ENCODE results near the gene ABLIM3.

ABLIM3 gene

DNA sequence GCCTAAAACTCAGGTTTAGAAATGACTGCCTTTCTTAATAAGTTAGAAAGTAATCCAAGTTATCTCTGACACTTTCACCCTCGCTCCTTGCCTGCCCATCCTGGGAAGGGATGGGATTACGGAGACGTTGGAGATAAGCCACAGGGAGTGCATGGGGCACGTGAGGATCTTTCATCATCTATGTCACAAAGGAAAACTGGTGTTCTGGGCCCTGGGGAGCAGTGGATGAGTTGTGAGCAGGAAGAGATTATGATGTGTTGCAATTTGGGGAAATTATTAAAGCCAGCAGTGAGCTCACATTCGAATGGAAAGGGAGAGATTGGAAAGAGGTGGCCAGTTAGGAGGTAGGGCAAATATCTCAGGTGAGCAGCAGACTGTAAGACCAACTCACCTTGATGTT lies 143.2 kb downstream of the ABLIM3 start:
- DNase-seq = no peak

DNA sequence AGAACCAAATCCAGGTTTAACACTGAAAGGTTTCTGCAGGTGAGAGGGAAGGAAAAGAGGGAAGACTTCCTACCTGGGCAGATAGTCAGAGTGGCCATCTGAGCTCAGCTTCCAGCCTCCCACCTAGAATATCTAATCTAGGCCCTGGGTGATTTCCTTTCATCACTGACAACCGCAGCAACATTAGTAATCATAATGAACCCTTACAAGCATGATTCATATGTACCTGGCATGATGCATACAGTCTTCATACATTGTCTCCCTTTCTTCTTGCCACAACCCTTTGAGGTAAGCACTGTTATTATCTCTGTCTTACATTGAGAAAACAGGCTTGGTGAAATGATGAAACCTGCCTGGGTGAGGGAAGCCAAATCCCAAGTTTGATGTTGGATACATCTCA lies 143.9 kb downstream of the ABLIM3 start:
- no peak for DNase-seq

DNA sequence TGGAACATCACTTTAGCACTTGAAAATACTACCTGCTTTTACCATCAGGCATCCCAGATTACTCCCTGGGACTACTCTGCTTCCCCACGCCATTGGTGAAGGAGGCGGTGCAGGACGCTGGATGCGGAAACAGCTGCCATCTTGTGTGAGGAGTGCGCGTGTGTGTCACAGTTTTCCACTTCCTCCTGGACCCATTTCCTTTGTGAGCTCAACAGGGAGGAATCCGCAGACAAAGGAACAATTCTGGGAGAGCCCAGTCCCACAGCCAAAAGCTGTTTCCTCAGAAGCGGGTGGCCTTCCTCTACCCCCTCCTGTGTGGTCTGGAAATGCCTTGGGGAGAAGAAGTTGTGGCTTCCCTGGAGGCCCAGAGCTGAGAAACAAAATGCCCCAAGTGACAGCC lies 147.1 kb downstream of the ABLIM3 start:
- no peak for DNase-seq

DNA sequence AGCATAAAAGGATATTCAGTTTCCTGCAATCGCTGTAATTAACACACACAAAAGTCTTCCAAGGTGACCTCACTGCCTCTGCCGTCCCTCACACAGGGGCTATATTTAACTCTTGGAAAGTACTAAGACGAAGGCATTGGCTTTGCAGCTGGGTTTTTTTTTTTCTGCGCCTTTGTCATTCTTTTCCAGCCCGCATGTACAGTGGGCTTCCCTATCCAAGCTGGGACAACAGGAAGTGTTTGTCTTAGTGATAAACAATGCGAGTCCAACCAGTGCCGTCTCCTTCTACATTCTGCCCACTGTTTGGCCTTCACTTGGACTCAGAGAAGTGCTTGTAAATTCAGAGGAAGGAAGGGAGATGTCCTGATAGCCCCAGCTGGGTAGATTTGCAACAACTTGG lies 148.0 kb downstream of the ABLIM3 start:
- DNase-seq = no peak

DNA sequence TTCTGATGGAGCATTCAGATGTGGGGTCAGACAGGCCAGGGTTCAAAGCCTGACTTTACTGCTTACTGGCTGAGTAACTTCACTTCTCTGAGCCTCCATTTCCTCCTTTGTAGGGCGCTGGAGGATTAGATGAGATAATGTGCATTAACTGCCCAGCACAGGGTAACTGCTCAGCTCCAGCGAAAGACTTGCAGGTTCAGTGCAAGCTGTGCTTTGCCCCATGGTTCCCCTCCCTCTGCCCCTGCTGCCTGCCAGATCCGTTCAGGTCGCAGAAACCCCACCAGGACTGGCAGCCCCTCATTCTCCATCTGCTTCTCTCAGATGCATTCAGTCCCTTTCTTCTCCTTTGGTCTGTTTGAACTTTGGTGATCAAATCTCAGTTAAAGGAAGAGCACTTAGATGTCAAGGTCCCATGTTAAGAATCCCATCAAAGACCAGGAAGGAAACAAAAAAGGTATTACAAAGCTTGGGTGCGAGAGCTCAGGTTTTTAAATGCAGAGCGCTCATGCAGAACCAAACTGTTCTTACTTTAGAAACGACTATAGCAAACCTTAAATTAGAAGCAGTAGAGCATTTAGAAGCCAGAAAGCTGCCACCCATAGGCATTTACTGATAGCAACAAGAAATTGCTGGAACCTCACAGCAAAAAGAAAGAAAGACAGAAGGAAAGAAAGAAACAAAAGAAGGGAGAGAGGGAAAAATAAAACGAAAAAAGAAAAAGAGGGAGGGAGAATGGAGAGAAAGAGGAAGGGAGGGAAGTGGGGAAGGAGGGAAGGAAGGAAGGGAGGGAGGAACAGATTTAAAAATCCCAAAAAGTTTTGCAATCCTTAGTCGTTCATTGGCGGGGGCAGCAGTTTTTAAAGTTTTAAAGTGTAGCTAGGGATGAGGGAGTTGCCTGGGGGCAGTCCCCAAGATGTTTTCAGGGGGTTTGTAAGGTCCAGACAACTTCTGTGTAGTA lies 153.9 kb downstream of the ABLIM3 start:
- DNase-seq = no peak

DNA sequence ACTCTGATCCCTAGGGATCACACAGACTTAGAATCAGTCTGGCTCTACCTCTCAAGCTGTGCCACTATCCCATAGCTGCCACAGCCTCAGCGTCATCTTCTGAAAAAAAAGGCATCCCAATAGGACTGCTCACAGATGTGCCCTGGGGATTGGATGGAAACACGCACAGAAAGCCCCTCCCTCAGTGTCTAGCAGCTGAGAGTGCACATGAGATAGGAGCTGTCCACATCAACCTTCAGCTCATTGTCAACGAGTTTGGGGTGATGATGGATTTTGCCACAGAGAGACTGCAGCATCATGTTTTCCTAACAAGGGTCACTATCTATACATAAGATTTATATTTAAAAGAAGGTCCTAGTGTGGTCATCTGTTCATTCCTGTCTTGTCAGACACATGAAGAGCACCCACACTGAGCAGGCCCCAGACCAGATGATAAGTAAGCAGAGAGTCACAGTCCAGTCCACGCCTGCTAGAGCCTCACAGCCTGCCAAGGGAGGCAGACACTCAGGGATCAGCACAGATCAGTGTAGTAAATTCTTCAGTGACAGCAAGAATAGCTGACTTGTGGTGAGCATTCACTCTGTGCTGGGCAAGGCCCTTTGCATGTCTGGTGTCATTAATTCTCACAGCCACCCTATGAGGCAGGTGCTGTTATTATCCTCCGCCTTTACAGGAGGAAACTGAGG lies 156.2 kb downstream of the ABLIM3 start:
- DNase-seq = no peak

DNA sequence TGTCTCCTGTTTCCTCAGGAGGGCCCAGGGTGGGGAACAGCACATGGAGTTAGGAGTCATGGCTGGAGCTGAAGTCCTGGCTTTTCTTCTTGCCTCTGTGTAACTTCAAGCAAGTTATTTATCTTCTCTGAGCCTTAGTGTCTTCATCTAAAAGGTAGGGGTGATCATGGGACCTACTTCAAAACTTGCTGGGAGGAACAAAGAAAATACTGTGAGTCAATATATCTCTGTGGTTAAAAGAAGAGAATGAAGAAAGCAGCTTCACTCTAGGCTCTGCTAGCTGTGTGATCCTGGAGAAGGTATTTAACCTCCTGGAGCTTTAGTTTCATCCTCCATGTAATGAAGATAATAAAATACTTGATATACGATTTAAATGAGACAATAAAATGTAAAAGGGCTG lies 156.9 kb downstream of the ABLIM3 start:
- no peak for DNase-seq

DNA sequence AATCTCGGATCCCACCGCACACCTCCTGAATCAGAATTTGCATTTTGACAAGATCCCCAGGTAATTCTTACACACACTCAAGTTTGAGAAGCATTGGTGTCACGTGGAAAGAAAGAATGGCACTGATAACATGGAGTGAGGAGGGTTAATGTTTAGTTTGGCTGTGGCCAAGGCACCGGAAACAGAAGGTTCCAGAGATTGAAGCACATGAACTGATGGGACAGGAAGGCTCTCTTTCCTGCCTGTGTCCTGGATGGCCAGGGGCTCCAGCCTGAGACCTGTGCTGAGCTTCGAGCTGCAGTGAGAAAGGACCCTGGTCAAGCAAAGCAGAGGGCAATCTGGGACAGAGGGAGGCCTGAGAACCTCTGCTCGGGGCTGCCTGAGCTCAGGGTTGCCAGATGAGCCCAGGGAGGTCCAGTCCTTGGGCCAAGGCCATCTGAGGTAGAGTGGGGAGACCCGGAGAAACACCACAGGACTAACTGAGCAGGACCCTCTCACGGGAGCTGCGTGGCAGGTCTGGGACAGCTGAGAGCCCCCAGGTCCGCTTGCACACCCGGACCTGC lies 157.6 kb downstream of the ABLIM3 start:
- no peak for DNase-seq

DNA sequence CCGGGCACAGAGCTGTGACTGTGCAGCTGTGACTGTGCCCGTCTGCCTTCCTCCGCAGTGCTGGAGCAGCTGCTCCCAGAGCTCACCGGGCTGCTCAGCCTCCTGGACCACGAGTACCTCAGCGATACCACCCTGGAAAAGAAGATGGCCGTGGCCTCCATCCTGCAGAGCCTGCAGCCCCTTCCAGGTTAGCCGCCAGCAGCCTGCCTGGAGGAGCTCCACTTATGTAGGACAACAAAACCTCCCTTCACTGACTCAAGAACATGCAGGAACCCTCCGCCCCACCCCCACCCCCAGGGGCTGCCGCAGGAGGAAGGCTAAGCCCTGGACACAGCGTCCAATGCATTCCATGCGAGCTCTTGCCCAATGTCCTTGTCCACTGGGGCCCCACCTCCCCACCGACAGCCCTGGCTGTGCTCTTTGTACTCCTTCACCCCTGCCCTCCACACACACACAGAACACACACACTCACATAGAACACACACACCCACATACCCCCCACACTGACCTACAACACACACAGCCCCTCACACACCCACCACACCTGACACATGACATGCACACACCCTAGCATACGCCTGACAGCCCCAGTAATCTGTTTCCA lies 158.3 kb downstream of the ABLIM3 start:
- no peak for DNase-seq

DNA sequence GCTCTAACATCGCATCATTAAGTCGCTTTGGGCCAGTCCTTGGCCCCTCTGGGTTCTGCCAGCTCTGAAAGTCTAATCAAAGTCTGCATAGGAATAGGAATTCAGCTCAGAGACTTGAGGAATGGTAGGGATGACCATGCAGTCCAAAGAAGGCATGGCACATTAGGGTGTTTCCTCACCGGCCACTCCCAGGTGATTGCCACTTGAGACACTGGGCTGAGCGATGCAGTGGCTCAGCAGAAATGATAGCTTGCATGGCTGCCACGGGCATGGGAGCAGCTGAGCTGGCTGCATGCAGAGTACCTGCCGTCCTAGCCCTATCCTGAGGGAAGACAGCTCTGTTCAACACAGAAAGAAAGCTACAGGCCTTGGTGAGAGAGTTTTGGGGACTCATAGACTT lies 159.1 kb downstream of the ABLIM3 start:
- no peak for DNase-seq

DNA sequence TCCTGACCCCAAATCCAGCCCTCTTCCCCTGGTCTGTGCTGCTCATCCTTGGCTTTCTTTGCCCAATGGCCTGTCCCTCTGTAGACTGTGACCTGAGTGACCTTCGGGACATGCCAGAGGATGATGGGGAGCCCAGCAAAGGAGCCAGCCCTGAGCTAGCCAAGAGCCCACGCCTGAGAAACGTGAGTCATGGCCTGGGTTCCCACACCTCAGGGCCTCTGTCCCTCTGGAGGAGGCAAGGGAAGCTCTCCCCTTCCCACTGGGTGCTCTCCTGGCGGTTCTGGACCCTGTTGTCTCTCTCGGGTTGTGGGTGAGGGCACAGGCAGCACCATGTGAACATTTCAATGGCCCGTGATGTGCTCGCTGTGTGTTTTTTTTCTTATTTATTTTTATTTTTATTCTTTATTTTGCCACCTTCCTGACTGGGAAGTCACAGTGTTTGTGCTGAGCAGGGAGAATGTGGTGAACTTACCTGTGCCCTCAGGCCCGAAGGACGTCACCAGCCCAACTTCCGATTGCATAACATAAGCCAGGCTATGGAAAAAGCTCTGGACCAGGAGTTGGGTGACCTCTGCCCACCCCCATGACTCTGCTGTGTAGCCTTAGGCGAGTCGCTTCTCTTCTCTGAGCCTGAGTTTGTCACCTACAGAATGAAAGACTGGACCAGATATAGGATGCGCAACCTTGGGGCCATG lies 159.9 kb downstream of the ABLIM3 start:
- DNase-seq = no peak

DNA sequence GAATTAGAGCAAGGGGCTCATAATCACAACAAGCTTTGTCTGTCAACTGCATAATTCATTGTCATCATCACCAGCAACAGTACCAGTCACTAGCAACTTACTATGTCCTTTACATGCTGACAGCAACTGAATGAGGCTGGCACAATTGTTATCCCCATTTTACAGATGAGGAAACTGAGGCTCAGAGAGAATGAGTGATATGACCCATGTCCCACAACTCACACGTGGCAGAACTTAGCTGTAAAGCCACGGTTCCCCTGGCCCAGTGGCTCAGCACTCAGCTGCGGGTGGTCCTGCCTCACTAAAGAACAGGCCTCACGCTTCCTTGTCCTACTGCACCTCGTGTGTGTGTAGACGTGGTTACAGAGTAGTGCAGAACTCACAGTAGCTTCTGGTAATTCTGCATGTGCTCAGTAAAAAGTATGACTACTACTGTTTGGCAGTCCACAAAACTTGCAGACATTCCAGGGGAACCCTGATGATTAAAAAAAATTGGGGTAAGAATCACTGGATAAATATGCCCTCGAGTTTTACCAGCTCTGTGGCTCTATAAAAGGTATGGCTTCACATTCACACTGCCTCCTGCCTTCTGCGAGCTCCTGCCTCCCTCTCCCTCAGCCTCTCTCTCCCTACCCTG lies 160.6 kb downstream of the ABLIM3 start:
- DNase-seq = no peak

DNA sequence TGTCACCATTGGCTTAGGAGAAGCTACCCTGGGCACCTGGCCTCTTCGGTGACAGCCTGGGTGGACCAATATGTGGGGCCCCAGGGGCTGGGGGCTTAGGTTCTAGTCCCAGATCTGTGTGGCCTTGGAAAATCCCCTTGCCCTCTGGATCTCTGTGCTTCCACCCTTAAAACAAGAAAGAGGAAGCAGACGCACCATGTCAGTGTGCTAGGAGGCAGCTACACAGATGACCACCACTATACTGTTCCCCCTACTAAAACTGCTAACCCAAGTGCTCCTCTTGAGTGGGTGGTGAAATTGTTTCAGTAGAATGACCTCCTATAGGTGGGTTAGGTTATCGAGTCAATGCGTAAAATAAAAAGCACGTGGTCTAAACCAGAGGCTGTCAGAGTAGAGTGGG lies 161.3 kb downstream of the ABLIM3 start:
- no peak for DNase-seq

DNA sequence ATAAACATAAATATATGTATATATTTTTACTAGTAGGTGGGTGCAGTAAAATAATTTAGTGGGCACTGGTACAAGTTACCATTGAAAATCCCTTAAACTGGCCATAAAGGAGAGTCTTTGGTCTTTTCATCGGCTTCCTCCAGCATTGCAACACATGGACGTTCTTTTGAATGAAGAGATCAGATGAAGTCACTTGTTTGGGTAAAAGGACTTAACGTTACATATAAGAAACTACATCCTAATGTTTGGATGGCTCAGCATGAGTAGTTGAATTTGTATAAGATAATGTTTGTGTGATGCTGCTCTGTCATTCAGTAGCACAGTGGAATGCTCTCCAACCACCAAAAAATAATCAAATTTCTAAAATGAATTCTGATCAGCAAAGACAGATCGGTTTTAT lies 161.9 kb downstream of the ABLIM3 start:
- no peak for DNase-seq

DNA sequence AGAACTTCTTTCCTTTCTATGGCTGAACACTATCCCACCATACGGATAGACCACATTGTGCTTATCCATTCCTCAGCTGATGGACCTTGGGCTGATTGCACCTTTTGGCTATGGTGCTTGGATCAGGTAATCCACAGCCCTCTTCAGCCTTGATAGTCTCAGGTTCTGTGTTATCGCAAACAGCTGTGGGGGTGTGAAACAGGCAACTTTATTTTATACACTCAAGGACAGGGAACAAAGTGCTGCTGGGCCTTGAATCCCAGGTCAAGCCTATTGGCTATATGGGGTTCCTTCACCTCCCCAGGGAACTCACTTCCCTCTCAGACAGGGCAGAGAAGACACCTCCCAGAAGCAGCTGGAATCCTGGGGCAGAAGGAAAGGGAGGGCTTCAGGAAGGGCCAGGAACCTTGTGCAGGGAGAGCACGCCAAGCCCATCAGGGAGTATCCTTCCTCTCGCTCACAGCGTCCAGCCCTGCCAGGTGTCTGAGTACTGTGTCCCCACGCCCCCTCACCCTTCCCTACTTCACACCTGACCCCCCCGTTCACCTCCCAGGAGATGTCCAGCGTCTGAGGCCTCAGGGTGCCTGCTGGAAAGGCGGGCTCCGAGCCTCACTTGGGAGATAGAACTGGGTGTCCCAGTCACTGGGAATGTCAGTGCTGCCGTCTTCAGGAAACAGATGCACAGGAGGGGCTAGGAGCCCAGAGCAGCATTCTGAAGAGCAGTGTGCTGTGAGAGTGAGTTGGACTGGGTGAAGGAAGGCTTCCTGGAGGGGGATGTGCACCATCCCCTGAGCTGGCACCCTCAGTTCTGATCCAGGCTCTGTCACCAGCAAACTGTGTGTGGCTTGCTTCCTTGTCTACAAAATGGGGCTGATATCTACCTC lies 163.1 kb downstream of the ABLIM3 start:
- DNase-seq = no peak

DNA sequence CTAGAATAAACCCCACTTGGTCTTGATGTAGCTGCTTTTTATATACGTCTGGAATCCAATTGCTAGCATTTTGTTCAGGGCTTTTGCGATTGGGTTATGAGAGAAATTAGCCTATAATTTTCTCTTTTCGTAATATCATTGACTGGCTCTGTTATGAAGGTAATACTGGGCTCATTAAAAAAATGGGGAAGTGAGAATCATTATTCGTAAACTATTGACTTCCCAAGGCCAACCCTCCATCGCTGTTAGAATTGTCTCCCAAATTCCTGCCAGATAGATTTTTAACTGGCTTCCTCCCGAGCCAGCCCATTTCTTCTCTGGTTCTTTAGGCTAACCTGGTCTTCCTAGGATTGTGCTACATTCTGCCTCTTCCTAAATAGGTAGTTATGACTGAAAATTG lies 168.1 kb downstream of the ABLIM3 start:
- DNase-seq = no peak

All from activated CD4-positive, alpha-beta T cell treated with anti-CD3 and anti-CD28 coated beads for 4 hours (primary cell).